Suprapubic skin (tissue), 4 donors: ENCODE results near the gene TOR2A.

Experiments used
- POLR2A ChIP-seq, 2 donors: fragments of 450-650 bp; IDR thresholded peaks; one replicate each; pipeline ENCODE4 v1.6.1; 2017; ENCODE audit warnings: antibody characterized with exemption in 2 of 2, mild to moderate bottlenecking in 2 of 2, moderate library complexity in 2 of 2
- POLR2AphosphoS5 ChIP-seq, 3 donors: sonication (generic); formaldehyde crosslinking; IDR thresholded peaks; one replicate each; pipeline ENCODE4 v1.6.1; 2017; ENCODE audit warnings: antibody characterized with exemption in 3 of 3

- TF ChIP-seq POLR2AphosphoS5 (IDR thresholded peaks at IDR 0.05) (no peak), POLR2A (IDR thresholded peaks at IDR 0.05) (no peak)
Measured at GRCh38 chr9:127761491-127761956, 26.4 kb upstream of the TOR2A start.
